Measurements from ENCODE around the gene SHROOM3. TPM values are rescaled to one million over a fixed set of nuclear protein-coding genes. Genes with fewer than 3 reads are reported as not detected.

The SHROOM3 gene
- total RNA-seq, 1 donor from 2014 or later = 42.7 TPM

DNA sequence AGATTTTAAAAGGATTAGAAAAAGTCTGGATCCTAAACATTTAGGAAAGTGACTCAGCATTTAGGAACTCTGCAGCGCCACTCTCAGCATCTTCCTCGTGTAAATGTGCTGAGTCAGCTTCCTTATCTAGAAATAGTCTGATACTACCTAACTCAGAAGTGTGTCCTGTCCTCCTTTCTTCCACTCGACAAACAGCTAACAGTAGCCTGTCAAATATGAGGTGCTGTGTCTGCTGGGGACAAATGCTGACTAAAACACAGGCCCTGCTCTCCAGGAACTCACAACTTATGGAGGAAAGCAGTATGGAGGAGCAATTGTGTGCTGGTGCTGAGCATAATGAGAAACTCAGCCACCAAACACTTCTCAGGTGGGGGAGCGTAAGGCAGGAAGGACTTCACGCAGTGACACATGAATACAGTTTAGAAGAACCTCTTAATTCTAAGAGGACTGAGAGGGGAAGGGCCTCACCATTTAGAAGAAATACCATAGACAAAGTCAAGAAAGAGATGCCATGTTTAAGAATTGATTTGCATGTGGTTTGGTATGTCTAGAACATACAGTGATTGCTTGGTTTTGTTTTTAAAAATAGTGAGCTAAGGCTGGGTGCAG is 337.6 kb downstream of the SHROOM3 start:
- H3K27me3 Mint-ChIP-seq (ENCODE audit: low read depth) = no peaks in the 10 kb centered on the region
- TF ChIP-seq, protein P1, sequence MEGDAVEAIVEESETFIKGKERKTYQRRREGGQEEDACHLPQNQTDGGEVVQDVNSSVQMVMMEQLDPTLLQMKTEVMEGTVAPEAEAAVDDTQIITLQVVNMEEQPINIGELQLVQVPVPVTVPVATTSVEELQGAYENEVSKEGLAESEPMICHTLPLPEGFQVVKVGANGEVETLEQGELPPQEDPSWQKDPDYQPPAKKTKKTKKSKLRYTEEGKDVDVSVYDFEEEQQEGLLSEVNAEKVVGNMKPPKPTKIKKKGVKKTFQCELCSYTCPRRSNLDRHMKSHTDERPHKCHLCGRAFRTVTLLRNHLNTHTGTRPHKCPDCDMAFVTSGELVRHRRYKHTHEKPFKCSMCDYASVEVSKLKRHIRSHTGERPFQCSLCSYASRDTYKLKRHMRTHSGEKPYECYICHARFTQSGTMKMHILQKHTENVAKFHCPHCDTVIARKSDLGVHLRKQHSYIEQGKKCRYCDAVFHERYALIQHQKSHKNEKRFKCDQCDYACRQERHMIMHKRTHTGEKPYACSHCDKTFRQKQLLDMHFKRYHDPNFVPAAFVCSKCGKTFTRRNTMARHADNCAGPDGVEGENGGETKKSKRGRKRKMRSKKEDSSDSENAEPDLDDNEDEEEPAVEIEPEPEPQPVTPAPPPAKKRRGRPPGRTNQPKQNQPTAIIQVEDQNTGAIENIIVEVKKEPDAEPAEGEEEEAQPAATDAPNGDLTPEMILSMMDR (IDR thresholded peaks at IDR 0.05) = peak; percentile 19
- peaks cover 8% of the 10 kb centered on the region for H3K9me3 Mint-ChIP-seq (ENCODE audit: low read depth)
- H3K4me3 Mint-ChIP-seq (ENCODE audit: unreplicated experiment) = no peak overlapping the region
- DNase-seq (ENCODE audit: low spot score) = no peak
- H3K27ac Mint-ChIP-seq (ENCODE audit: unreplicated experiment) = peak overlapping the region; percentile 68
- H3K36me3 Mint-ChIP-seq (ENCODE audit: low read depth) = peaks cover 47% of the 10 kb centered on the region
- H3K4me1 Mint-ChIP-seq (ENCODE audit: low read depth) = peaks cover 35% of the 10 kb centered on the region

DNA sequence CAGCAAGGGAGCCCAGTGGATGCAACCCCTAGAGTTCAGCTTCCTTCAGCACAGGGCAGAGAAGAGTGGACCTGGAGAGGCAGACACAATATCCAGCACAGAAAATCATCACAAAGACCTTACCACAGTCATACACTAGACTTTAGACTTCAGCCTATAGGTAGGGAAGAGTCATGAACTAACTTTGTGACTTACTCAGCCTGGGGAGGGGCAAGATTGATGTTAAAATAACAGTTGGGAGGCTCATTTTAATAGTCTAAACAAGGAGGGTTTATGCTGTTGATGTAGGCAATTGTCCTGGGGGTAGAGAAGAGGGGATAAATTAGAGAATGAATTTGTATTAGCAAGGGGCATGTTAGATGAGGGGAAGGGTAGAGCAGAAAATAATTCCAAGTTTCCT is 338.7 kb downstream of the SHROOM3 start:
- no peak overlapping the region for H3K4me3 Mint-ChIP-seq (ENCODE audit: unreplicated experiment)
- DNase-seq (ENCODE audit: low spot score) = no peak
- TF ChIP-seq, protein P1 (IDR thresholded peaks at IDR 0.05) = no peak
- peaks cover 24% of the 10 kb centered on the region for H3K4me1 Mint-ChIP-seq (ENCODE audit: low read depth)
- H3K27ac Mint-ChIP-seq (ENCODE audit: unreplicated experiment) = no peak overlapping the region
- H3K36me3 Mint-ChIP-seq (ENCODE audit: low read depth) = peaks cover 50% of the 10 kb centered on the region
- H3K27me3 Mint-ChIP-seq (ENCODE audit: low read depth) = no peaks in the 10 kb centered on the region
- H3K9me3 Mint-ChIP-seq (ENCODE audit: low read depth) = peaks cover 8% of the 10 kb centered on the region

DNA sequence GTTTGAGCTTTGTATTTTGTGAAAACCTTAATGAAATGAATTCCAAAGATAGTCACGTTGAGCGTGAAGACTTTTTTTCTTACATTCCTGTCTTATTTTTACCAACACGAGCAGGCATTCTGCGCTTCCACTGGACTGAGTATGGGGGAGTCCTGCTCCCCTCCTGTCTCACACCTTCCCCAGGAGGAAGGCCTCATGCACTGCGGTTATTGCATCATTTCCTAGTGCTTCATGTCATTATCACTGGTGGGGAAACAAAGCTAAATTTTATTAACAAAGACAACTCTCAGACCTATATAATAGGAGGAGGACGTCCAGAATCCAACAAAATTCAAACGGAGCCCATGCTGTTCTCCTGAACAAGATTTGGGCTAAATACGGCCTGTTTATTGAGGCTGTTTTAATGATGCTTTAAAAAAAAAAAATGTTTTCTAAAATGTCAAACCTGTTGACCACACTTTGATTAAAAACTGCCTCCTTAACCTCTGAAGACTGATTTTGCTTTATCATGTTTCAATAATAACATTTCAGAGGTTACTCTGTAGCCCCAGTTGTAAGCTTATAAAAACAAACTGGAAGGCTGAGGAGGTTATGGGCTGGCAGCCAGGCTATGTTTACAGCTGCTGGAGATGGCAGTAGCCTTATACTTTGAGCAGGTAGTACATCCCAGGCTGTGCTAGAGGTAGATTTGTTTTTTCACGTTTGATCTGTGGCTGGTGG is 344.9 kb downstream of the SHROOM3 start:
- no peak for DNase-seq (ENCODE audit: low spot score)
- H3K27ac Mint-ChIP-seq (ENCODE audit: unreplicated experiment) = peak overlapping the region; percentile 61
- no peaks in the 10 kb centered on the region for H3K27me3 Mint-ChIP-seq (ENCODE audit: low read depth)
- peaks cover 11% of the 10 kb centered on the region for H3K9me3 Mint-ChIP-seq (ENCODE audit: low read depth)
- H3K4me1 Mint-ChIP-seq (ENCODE audit: low read depth) = peaks cover 49% of the 10 kb centered on the region
- H3K4me3 Mint-ChIP-seq (ENCODE audit: unreplicated experiment) = no peak overlapping the region
- H3K36me3 Mint-ChIP-seq (ENCODE audit: low read depth) = peaks cover 37% of the 10 kb centered on the region
- TF ChIP-seq, protein P1 (IDR thresholded peaks at IDR 0.05) = no peak

DNA sequence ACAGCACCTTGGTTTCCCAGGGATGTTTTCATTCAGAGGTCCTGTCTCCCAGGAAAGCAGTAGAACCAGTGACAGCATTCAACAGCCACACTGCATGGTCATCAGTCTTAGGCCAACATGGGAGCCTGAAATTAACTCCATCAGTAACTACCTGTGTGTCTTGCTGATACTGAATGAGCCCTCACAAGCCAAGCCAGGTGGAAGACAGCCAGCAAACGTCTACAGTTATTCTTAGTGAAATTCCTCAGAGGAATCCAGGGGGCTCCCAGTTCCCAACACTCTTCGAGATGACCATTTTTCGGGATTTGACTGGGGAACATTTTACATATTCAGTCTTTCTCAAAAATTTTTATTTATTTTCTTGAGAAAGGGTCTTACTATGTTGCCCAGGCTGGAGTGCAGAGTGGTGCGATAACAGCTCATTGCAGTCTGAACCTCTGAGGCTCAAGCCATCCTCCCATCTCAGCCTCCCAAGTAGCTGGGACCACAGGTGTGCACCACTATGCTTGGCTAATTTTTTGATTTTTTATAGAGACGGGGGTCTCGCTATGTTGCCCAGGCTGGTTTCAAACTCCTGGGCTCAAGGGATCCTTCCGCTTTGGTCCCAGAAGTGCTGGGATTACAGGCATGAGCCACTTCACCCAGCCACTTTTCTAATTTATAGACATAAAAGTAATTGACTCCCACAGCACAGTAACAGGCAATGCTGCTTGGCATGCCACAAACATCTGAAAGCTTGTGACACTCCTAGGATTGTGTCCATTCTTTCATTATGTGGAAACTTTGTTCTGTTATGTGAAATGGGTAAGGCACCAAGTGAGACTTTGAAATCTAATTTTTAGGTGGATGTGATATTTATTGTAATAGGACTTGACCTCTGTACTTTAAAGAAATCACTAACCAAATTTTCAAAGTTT is 346.0 kb downstream of the SHROOM3 start:
- no peak overlapping the region for H3K4me3 Mint-ChIP-seq (ENCODE audit: unreplicated experiment)
- peaks cover 49% of the 10 kb centered on the region for H3K4me1 Mint-ChIP-seq (ENCODE audit: low read depth)
- peaks cover 30% of the 10 kb centered on the region for H3K36me3 Mint-ChIP-seq (ENCODE audit: low read depth)
- no peaks in the 10 kb centered on the region for H3K27me3 Mint-ChIP-seq (ENCODE audit: low read depth)
- H3K9me3 Mint-ChIP-seq (ENCODE audit: low read depth) = peaks cover 11% of the 10 kb centered on the region
- peak overlapping the region; percentile 98 for H3K27ac Mint-ChIP-seq (ENCODE audit: unreplicated experiment)
- TF ChIP-seq, protein P1 (IDR thresholded peaks at IDR 0.05) = no peak
- no peak for DNase-seq (ENCODE audit: low spot score)

All from chondrocyte (in vitro differentiated cells).